ENCODE results near the gene MFF.

Gene MFF, protein sequence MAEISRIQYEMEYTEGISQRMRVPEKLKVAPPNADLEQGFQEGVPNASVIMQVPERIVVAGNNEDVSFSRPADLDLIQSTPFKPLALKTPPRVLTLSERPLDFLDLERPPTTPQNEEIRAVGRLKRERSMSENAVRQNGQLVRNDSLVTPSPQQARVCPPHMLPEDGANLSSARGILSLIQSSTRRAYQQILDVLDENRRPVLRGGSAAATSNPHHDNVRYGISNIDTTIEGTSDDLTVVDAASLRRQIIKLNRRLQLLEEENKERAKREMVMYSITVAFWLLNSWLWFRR

DNA sequence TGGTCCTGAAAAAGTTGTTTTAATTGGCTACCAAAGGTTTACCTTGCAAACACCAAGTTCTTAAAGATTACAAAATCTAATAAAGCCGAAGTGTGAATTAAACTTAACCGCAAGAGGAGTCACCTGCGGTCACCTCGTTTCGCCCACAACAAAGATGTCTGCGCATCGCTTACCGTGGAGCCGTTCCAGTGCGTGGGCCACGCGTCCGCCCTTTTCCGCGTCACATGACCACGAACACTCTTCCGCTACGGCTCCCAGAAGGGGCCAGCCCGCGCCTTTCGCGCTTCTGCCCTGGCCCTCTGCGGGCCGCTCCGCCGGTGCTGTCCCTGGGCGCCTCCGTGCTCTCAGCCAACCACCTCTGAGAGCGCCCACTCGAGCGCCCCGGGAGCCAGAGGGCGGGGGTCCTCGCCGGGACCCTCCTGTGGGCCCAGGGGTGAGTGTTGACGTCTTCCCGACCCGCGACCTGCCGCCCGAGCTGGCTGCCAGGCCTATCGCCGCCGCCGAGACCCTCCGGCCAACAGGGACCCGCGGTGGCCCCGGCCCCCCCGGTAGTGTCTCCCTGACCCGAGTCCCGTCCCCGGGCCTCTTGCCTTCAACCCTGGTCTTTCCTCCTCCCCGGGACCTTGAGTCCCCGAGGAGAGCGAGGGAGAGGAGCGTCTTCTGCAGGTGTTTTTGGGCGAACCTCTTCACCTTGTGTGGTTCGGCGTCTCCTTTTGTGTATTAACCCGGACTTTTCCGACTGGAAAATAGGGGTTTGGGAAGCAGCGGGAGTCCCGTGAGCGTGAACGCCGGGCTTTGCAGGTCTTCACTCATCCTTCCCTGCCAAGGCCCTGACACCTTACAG, at the start of gene MFF:
MFF (plus strand) TSS at position 257 of the 844 bp plus-strand sequence. CDS start 5,415 bp downstream, outside the sequence.
- Histone ChIP-seq H3K4me1 (ENCODE audit: insufficient read depth, low read length) (peaks cover 17% of the 10 kb centered on the region; the same call in 1 of the 2 replicates), H3K27ac (ENCODE audit: low read length) (peak within 1 kb of the TSS; percentile 79), H3K27me3 (ENCODE audit: insufficient read depth, low read length) (no peaks in the 10 kb centered on the region), H3K9me3 (ENCODE audit: insufficient read depth, low read depth, low read length) (peaks cover 10% of the 10 kb centered on the region; the same call in 1 of the 2 replicates), H3K4me3 (ENCODE audit: low read length) (peak within 1 kb of the TSS; percentile 95), H3K9ac (ENCODE audit: low read depth, low read length) (peak within 1 kb of the TSS; percentile 90), H3K36me3 (ENCODE audit: insufficient read depth, low read depth, low read length) (peaks cover under 1% of the 10 kb centered on the region)

DNA sequence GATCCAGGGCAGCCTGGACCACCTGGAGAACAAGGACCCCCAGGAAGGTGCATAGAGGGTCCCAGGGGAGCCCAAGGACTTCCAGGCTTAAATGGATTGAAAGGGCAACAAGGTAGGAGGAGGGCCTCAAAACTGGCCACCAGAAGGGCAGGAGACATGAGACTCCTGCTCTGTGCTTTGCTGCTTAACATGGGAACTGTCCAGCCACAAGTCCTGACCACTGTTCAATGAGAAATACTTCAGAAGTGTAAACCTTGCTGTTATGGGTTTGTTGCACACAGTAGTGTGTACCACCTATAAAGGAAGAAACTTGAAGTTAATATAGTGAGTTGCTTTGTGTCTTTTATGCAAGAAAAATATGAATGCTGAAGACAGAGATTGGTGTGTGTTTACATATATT, 44.2 kb upstream of the MFF start:
- no peak overlapping the region for H3K27ac ChIP-seq (ENCODE audit: low read length)
- no peaks in the 10 kb centered on the region for H3K27me3 ChIP-seq (ENCODE audit: insufficient read depth, low read length)
- no peak overlapping the region for H3K4me3 ChIP-seq (ENCODE audit: low read length)
- no peaks in the 10 kb centered on the region for H3K4me1 ChIP-seq (ENCODE audit: insufficient read depth, low read length)
- no peaks in the 10 kb centered on the region for H3K36me3 ChIP-seq (ENCODE audit: insufficient read depth, low read depth, low read length)
- H3K9ac ChIP-seq (ENCODE audit: low read depth, low read length) = no peak overlapping the region
- H3K9me3 ChIP-seq (ENCODE audit: insufficient read depth, low read depth, low read length) = no peaks in the 10 kb centered on the region

- no peaks in the 10 kb centered on the region for H3K4me1 ChIP-seq (ENCODE audit: insufficient read depth, low read length)
- H3K27ac ChIP-seq (ENCODE audit: low read length) = no peak overlapping the region
- no peaks in the 10 kb centered on the region for H3K9me3 ChIP-seq (ENCODE audit: insufficient read depth, low read depth, low read length)
- H3K9ac ChIP-seq (ENCODE audit: low read depth, low read length) = no peak overlapping the region
- H3K36me3 ChIP-seq (ENCODE audit: insufficient read depth, low read depth, low read length) = no peaks in the 10 kb centered on the region
- H3K27me3 ChIP-seq (ENCODE audit: insufficient read depth, low read length) = no peaks in the 10 kb centered on the region
- H3K4me3 ChIP-seq (ENCODE audit: low read length) = no peak overlapping the region
Measured at GRCh38 chr2:227285741-227286236, 39.3 kb upstream of the MFF start.

DNA sequence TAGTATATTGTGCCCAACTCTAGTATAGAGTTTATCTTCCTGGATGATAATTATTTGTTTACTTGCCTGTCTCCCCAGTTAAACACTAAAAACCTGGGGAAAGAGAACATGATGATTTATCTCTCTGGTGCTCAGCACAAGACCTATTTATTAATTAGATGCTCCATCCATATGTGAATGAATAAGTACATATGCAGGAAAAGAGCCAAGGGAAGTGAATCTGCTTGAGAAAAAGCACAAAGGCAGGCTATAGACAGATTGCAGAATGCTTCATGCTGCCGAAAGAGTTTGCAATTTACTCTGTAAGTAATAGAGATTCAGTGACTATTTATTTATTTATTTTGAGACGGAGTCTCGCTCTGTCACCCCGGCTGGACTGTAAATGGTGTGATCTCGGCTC, 37.3 kb upstream of the MFF start:
- no peaks in the 10 kb centered on the region for H3K36me3 ChIP-seq (ENCODE audit: insufficient read depth, low read depth, low read length)
- no peak overlapping the region for H3K4me3 ChIP-seq (ENCODE audit: low read length)
- no peaks in the 10 kb centered on the region for H3K27me3 ChIP-seq (ENCODE audit: insufficient read depth, low read length)
- H3K9me3 ChIP-seq (ENCODE audit: insufficient read depth, low read depth, low read length) = no peaks in the 10 kb centered on the region
- no peak overlapping the region for H3K27ac ChIP-seq (ENCODE audit: low read length)
- H3K9ac ChIP-seq (ENCODE audit: low read depth, low read length) = no peak overlapping the region
- H3K4me1 ChIP-seq (ENCODE audit: insufficient read depth, low read length) = no peaks in the 10 kb centered on the region

GRCh38 chr2:227292314-227292713, 32.7 kb upstream of the MFF start:
- Histone ChIP-seq H3K4me3 (ENCODE audit: low read length) (no peak overlapping the region), H3K27ac (ENCODE audit: low read length) (no peak overlapping the region), H3K36me3 (ENCODE audit: insufficient read depth, low read depth, low read length) (no peaks in the 10 kb centered on the region), H3K27me3 (ENCODE audit: insufficient read depth, low read length) (no peaks in the 10 kb centered on the region), H3K4me1 (ENCODE audit: insufficient read depth, low read length) (no peaks in the 10 kb centered on the region), H3K9me3 (ENCODE audit: insufficient read depth, low read depth, low read length) (no peaks in the 10 kb centered on the region), H3K9ac (ENCODE audit: low read depth, low read length) (no peak overlapping the region)

- Histone ChIP-seq H3K9ac (ENCODE audit: low read depth, low read length) (no peak overlapping the region), H3K4me1 (ENCODE audit: insufficient read depth, low read length) (no peaks in the 10 kb centered on the region), H3K27me3 (ENCODE audit: insufficient read depth, low read length) (no peaks in the 10 kb centered on the region), H3K27ac (ENCODE audit: low read length) (no peak overlapping the region), H3K4me3 (ENCODE audit: low read length) (no peak overlapping the region), H3K36me3 (ENCODE audit: insufficient read depth, low read depth, low read length) (no peaks in the 10 kb centered on the region), H3K9me3 (ENCODE audit: insufficient read depth, low read depth, low read length) (no peaks in the 10 kb centered on the region)
Measured at GRCh38 chr2:227293531-227293930, 31.5 kb upstream of the MFF start.

DNA sequence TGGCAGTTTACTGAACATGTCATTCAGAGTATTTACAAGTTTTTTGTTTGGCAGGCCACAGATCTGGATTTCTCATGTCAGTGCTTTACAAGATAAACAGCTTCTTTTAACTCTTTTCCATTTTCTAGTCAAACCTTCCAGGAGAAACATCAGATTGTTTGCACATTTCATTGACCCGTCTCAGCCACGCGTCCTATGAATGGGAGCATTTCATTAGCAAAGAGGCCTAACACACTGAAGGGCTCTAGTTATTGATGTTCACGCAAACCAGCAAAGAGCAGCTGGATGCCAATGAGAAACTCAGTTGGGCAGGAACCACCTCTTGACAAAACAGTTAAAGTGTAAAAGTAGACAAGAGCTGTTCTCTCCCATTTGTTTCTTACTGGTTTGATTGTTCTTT, 29.2 kb upstream of the MFF start:
- no peak overlapping the region for H3K4me3 ChIP-seq (ENCODE audit: low read length)
- H3K9me3 ChIP-seq (ENCODE audit: insufficient read depth, low read depth, low read length) = no peaks in the 10 kb centered on the region
- no peaks in the 10 kb centered on the region for H3K4me1 ChIP-seq (ENCODE audit: insufficient read depth, low read length)
- no peaks in the 10 kb centered on the region for H3K36me3 ChIP-seq (ENCODE audit: insufficient read depth, low read depth, low read length)
- no peaks in the 10 kb centered on the region for H3K27me3 ChIP-seq (ENCODE audit: insufficient read depth, low read length)
- H3K27ac ChIP-seq (ENCODE audit: low read length) = no peak overlapping the region
- H3K9ac ChIP-seq (ENCODE audit: low read depth, low read length) = no peak overlapping the region

GRCh38 chr2:227296671-227297405, 28.2 kb upstream of the MFF start:
- Histone ChIP-seq H3K9me3 (ENCODE audit: insufficient read depth, low read depth, low read length) (no peaks in the 10 kb centered on the region), H3K27me3 (ENCODE audit: insufficient read depth, low read length) (no peaks in the 10 kb centered on the region), H3K4me3 (ENCODE audit: low read length) (no peak overlapping the region), H3K36me3 (ENCODE audit: insufficient read depth, low read depth, low read length) (no peaks in the 10 kb centered on the region), H3K4me1 (ENCODE audit: insufficient read depth, low read length) (no peaks in the 10 kb centered on the region), H3K9ac (ENCODE audit: low read depth, low read length) (no peak overlapping the region), H3K27ac (ENCODE audit: low read length) (no peak overlapping the region)

GRCh38 chr2:227301523-227301922, 23.5 kb upstream of the MFF start:
- Histone ChIP-seq H3K9me3 (ENCODE audit: insufficient read depth, low read depth, low read length) (no peaks in the 10 kb centered on the region), H3K36me3 (ENCODE audit: insufficient read depth, low read depth, low read length) (no peaks in the 10 kb centered on the region), H3K4me1 (ENCODE audit: insufficient read depth, low read length) (no peaks in the 10 kb centered on the region), H3K4me3 (ENCODE audit: low read length) (no peak overlapping the region), H3K9ac (ENCODE audit: low read depth, low read length) (no peak overlapping the region), H3K27ac (ENCODE audit: low read length) (no peak overlapping the region), H3K27me3 (ENCODE audit: insufficient read depth, low read length) (no peaks in the 10 kb centered on the region)

- H3K36me3 ChIP-seq (ENCODE audit: insufficient read depth, low read depth, low read length) = no peaks in the 10 kb centered on the region
- H3K9me3 ChIP-seq (ENCODE audit: insufficient read depth, low read depth, low read length) = no peaks in the 10 kb centered on the region
- no peak overlapping the region for H3K9ac ChIP-seq (ENCODE audit: low read depth, low read length)
- no peak overlapping the region for H3K4me3 ChIP-seq (ENCODE audit: low read length)
- no peaks in the 10 kb centered on the region for H3K27me3 ChIP-seq (ENCODE audit: insufficient read depth, low read length)
- peaks cover 4% of the 10 kb centered on the region; the same call in 1 of the 2 replicates for H3K4me1 ChIP-seq (ENCODE audit: insufficient read depth, low read length)
- no peak overlapping the region for H3K27ac ChIP-seq (ENCODE audit: low read length)
Measured at GRCh38 chr2:227308784-227309183, 16.3 kb upstream of the MFF start.

DNA sequence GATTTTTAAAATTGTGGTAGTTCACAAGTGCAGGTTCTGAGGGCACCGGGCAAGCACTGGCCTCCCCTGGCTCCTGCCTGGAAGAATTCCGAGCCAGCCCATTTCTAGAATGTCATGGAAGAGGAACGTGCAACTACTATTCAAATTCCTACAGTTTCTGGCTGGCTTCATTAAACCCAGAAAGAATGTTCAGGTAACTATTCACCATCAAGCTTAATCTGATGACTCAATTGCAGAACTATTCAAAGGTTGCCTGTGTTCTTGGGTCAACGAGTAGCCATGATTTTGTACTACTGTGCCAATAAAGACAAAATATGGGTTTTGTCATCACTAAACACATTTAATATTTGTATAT, 14.3 kb upstream of the MFF start:
- Histone ChIP-seq H3K4me3 (ENCODE audit: low read length) (no peak overlapping the region), H3K27ac (ENCODE audit: low read length) (no peak overlapping the region), H3K9ac (ENCODE audit: low read depth, low read length) (no peak overlapping the region), H3K27me3 (ENCODE audit: insufficient read depth, low read length) (no peaks in the 10 kb centered on the region), H3K9me3 (ENCODE audit: insufficient read depth, low read depth, low read length) (no peaks in the 10 kb centered on the region), H3K36me3 (ENCODE audit: insufficient read depth, low read depth, low read length) (no peaks in the 10 kb centered on the region), H3K4me1 (ENCODE audit: insufficient read depth, low read length) (peaks cover 4% of the 10 kb centered on the region; the same call in 1 of the 2 replicates)
